Measurements from ENCODE around the gene XBP1. TPM values are rescaled to one million over a fixed set of nuclear protein-coding genes. Genes with fewer than 3 reads are reported as not detected.

Gene XBP1
- total and polyA plus RNA-seq, 2 experiments from 2014 or later = 95.1 to 195 TPM

- DNase-seq (ENCODE audit: low spot score) (no peak), ATAC-seq (no peak)
- Histone ChIP-seq H3K4me1 (ENCODE audit: insufficient read depth) (peaks cover 10% of the 10 kb centered on the region), H3K27ac (ENCODE audit: low read depth) (0 out of 2 replicates have a peak overlapping the region, but pooled peaks have one; percentile 72), H3K4me3 (no peak overlapping the region), H3K36me3 (ENCODE audit: insufficient read depth) (peaks cover 55% of the 10 kb centered on the region), H3K9me2 (ENCODE audit: insufficient read depth) (no peaks in the 10 kb centered on the region), H3F3A (replicated peaks; ENCODE audit: low read depth) (peaks cover 65% of the 10 kb centered on the region), H4K20me1 (replicated peaks; ENCODE audit: insufficient read depth) (peaks cover 38% of the 10 kb centered on the region), H3K4me2 (no peak overlapping the region), H3K27me3 (ENCODE audit: insufficient read depth) (no peaks in the 10 kb centered on the region), H3K79me2 (replicated peaks; ENCODE audit: insufficient read depth) (peaks cover 49% of the 10 kb centered on the region), H2AFZ (no peak overlapping the region)
- Mint-ChIP-seq H3K27me3 (ENCODE audit: insufficient read depth, low read depth, poor library complexity) (peaks cover 11% of the 10 kb centered on the region), H3K9me3 (no peaks in the 10 kb centered on the region; the same call in 2 of the 3 replicates), H3K27ac (no peak overlapping the region), H3K36me3 (ENCODE audit: low read depth) (peaks cover 68% of the 10 kb centered on the region), H3K4me3 (no peak overlapping the region), H3K4me1 (peaks cover 8% of the 10 kb centered on the region)
- TF ChIP-seq CREB1 (CRISPR knock-in tag; IDR thresholded peaks at IDR 0.05; ENCODE audit: low read depth) (no peak), EZH2 (IDR thresholded peaks at IDR 0.05; ENCODE audit: low read depth, unreplicated experiment) (no peak), POLR2AphosphoS5 (IDR thresholded peaks at IDR 0.05; ENCODE audit: low read depth) (peak; percentile 32; the same call in 1 of the 2 replicates)
Observed at GRCh38 chr22:28795071-28795693, 5.2 kb downstream of the XBP1 start.

- no peaks in the 10 kb centered on the region for H3K9me2 ChIP-seq (ENCODE audit: insufficient read depth)
- H3K4me3 ChIP-seq = no peak overlapping the region
- H3K4me2 ChIP-seq = no peak overlapping the region
- H3K27ac ChIP-seq (ENCODE audit: low read depth) = no peak overlapping the region; the same call in 1 of the 2 replicates
- H3K4me1 Mint-ChIP-seq = peaks cover 4% of the 10 kb centered on the region
- DNase-seq (ENCODE audit: low spot score) (no peak), ATAC-seq (no peak)
- no peak overlapping the region for H3K27ac Mint-ChIP-seq
- H4K20me1 ChIP-seq (replicated peaks; ENCODE audit: insufficient read depth) = peaks cover 38% of the 10 kb centered on the region
- peaks cover 10% of the 10 kb centered on the region for H3K4me1 ChIP-seq (ENCODE audit: insufficient read depth)
- peaks cover 38% of the 10 kb centered on the region for H3K79me2 ChIP-seq (replicated peaks; ENCODE audit: insufficient read depth)
- peaks cover 65% of the 10 kb centered on the region for H3F3A ChIP-seq (replicated peaks; ENCODE audit: low read depth)
- no peaks in the 10 kb centered on the region for H3K27me3 ChIP-seq (ENCODE audit: insufficient read depth)
- peaks cover 66% of the 10 kb centered on the region for H3K36me3 Mint-ChIP-seq (ENCODE audit: low read depth)
- peaks cover 11% of the 10 kb centered on the region for H3K27me3 Mint-ChIP-seq (ENCODE audit: insufficient read depth, low read depth, poor library complexity)
- no peak overlapping the region for H3K4me3 Mint-ChIP-seq
- H2AFZ ChIP-seq = no peak overlapping the region
- H3K9me3 Mint-ChIP-seq = no peaks in the 10 kb centered on the region
- peaks cover 54% of the 10 kb centered on the region for H3K36me3 ChIP-seq (ENCODE audit: insufficient read depth)
- TF ChIP-seq ZNF114 (CRISPR knock-in tag; IDR thresholded peaks at IDR 0.05) (no peak), ZNF462 (CRISPR knock-in tag; IDR thresholded peaks at IDR 0.05) (no peak), STAT1 (IDR thresholded peaks at IDR 0.05; ENCODE audit: unreplicated experiment) (no peak), JUNB (IDR thresholded peaks at IDR 0.05; ENCODE audit: unreplicated experiment) (no peak), REST (IDR thresholded peaks at IDR 0.05; ENCODE audit: unreplicated experiment) (no peak), POLR2AphosphoS5 (IDR thresholded peaks at IDR 0.05; ENCODE audit: low read depth) (no peak), CTCF (conservative IDR thresholded peaks at IDR 0.05; ENCODE audit: low read depth in 2 of 2) (no peak)
Observed at GRCh38 chr22:28793976-28794584, 6.3 kb downstream of the XBP1 start.
